HEK293T (cell line): ENCODE data around the gene CIB2.

ENCODE experiments used
- ARNT ChIP-seq: fragments of 450-650 bp; IDR thresholded peaks from 2 replicates; pipeline ENCODE4 v1.6.1; 2017; ENCODE audit warnings: mild to moderate bottlenecking
- BHLHE40 ChIP-seq: fragments of 450-650 bp; IDR thresholded peaks from 2 replicates; pipeline ENCODE4 v1.6.1; 2016; ENCODE audit warnings: mild to moderate bottlenecking, moderate library complexity, borderline replicate concordance
- ELF4 ChIP-seq: fragments of 450-650 bp; IDR thresholded peaks from 2 replicates; pipeline ENCODE4 v1.6.1; 2017; ENCODE audit warnings: antibody characterized with exemption
- FOXA1 ChIP-seq: fragments of 450-650 bp; IDR thresholded peaks from 2 replicates; pipeline ENCODE4 v1.6.1; 2016; ENCODE audit warnings: mild to moderate bottlenecking
- FOXK2 ChIP-seq: fragments of 450-650 bp; IDR thresholded peaks from 2 replicates; pipeline ENCODE4 v1.6.1; 2016; ENCODE audit warnings: mild to moderate bottlenecking
- FOXM1 ChIP-seq: fragments of 450-650 bp; IDR thresholded peaks from 2 replicates; pipeline ENCODE4 v1.6.1; 2017; ENCODE audit warnings: mild to moderate bottlenecking, borderline replicate concordance
- HDGF ChIP-seq: fragments of 450-650 bp; IDR thresholded peaks from 2 replicates; pipeline ENCODE4 v1.6.1; 2017; ENCODE audit warnings: antibody characterized with exemption, borderline replicate concordance
- NFRKB ChIP-seq: fragments of 450-650 bp; IDR thresholded peaks from 2 replicates; pipeline ENCODE4 v1.6.1; 2016; ENCODE audit warnings: mild to moderate bottlenecking, moderate library complexity
- PKNOX1 ChIP-seq: fragments of 450-650 bp; IDR thresholded peaks from 2 replicates; pipeline ENCODE4 v1.6.1; 2016
- SP1 ChIP-seq: fragments of 450-650 bp; IDR thresholded peaks from 2 replicates; pipeline ENCODE4 v1.6.1; 2017
- SUZ12 ChIP-seq: fragments of 450-650 bp; IDR thresholded peaks from 2 replicates; pipeline ENCODE4 v1.6.1; 2016; ENCODE audit warnings: mild to moderate bottlenecking
- TARDBP ChIP-seq: fragments of 450-650 bp; IDR thresholded peaks from 2 replicates; pipeline ENCODE4 v1.6.1; 2016

DNA sequence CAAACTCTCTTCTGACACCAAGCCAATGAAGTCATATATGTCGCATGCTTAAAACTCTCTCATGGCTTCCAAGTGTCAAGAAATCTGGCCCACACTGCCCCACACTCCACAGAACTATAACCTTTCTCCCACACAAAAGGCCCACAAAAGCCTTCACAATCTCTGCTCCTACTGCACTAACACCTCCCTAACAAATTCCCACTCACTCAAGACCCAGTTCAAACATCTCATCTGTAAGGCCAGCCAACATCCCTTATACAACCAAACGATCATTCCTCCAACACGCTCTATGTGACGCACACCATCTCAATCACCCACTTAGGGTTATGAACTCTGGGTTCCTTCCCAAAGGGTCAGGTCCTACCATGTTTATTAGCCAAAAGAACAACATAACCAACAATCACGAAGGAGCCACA lies 67.3 kb downstream of the CIB2 start:
- TF ChIP-seq SP1 (no peak), BHLHE40 (no peak), FOXK2 (no peak), FOXM1 (no peak), SUZ12 (no peak), ARNT (no peak), PKNOX1 (no peak), ELF4 (no peak), TARDBP (no peak), HDGF (no peak), FOXA1 (no peak), NFRKB (no peak)
